KMS-11 (cell line): ENCODE data around the gene ZBTB7C.

ENCODE experiments used
- H2AFZ ChIP-seq: fragments of 200-600 bp; sonication (generic); 2 replicates; pipeline ENCODE4 v1.6.1; 2016; ENCODE audit warnings: antibody characterized with exemption, mixed run types, low read depth
- H3K27ac ChIP-seq: fragments of 200-600 bp; sonication (generic); 2 replicates; pipeline ENCODE4 v1.6.1; 2016; ENCODE audit warnings: mild to moderate bottlenecking, mixed run types
- H3K27me3 ChIP-seq: fragments of 200-600 bp; sonication (generic); 2 replicates; pipeline ENCODE4 v1.6.1; 2017; ENCODE audit warnings: mild to moderate bottlenecking, low read depth, mixed run types, moderate library complexity; ENCODE audit not compliant: insufficient read depth
- H3K36me3 ChIP-seq: fragments of 200-600 bp; sonication (generic); 2 replicates; pipeline ENCODE4 v1.6.1; 2017; ENCODE audit warnings: mild to moderate bottlenecking, mixed run types; ENCODE audit not compliant: insufficient read depth
- H3K4me1 ChIP-seq: fragments of 200-600 bp; sonication (generic); 2 replicates; pipeline ENCODE4 v1.6.1; 2016; ENCODE audit warnings: mild to moderate bottlenecking, low read depth, mixed run types; ENCODE audit not compliant: poor library complexity, severe bottlenecking
- H3K4me2 ChIP-seq: fragments of 200-600 bp; sonication (generic); 2 replicates; pipeline ENCODE4 v1.7.0; 2016; ENCODE audit warnings: mild to moderate bottlenecking, mixed run types
- H3K4me3 ChIP-seq: fragments of 200-600 bp; sonication (generic); IDR thresholded peaks from 2 replicates; pipeline ENCODE4 v1.6.1; 2017; ENCODE audit warnings: low read depth, low read length, mixed read lengths; ENCODE audit not compliant: insufficient read depth
- H3K79me2 ChIP-seq: fragments of 200-600 bp; sonication (generic); 2 replicates; pipeline ENCODE4 v1.6.1; 2016; ENCODE audit warnings: low read depth, mixed run types; ENCODE audit not compliant: insufficient read depth
- H3K9ac ChIP-seq: fragments of 200-600 bp; sonication (generic); 2 replicates; pipeline ENCODE4 v1.6.1; 2016; ENCODE audit warnings: mild to moderate bottlenecking, mixed run types
- H4K20me1 ChIP-seq: fragments of 200-600 bp; sonication (generic); 2 replicates; pipeline ENCODE4 v1.6.1; 2016; ENCODE audit warnings: mild to moderate bottlenecking, mixed run types; ENCODE audit not compliant: insufficient read depth
- CTCF ChIP-seq: fragments of 200-600 bp; sonication (generic); conservative IDR thresholded peaks from 2 replicates; pipeline ENCODE4 v1.6.1; 2017; ENCODE audit warnings: low read depth, mild to moderate bottlenecking, antibody characterized with exemption, low read length, moderate library complexity, mixed read lengths

The ZBTB7C gene

GRCh38 chr18:47992976-47993375, 416.2 kb downstream of the ZBTB7C start:
- H3K27me3 ChIP-seq = no peaks in the 10 kb centered on the region
- TF ChIP-seq CTCF = no peak
- H3K36me3 ChIP-seq = no peaks in the 10 kb centered on the region
- no peak overlapping the region for H3K27ac ChIP-seq
- no peaks in the 10 kb centered on the region for H3K79me2 ChIP-seq
- H4K20me1 ChIP-seq = no peaks in the 10 kb centered on the region
- H3K4me2 ChIP-seq = no peak overlapping the region
- H3K9ac ChIP-seq = no peak overlapping the region
- H3K4me3 ChIP-seq = no peak overlapping the region
- no peaks in the 10 kb centered on the region for H3K4me1 ChIP-seq
- H2AFZ ChIP-seq = no peak overlapping the region

- Histone ChIP-seq H3K27me3 (no peaks in the 10 kb centered on the region), H4K20me1 (no peaks in the 10 kb centered on the region), H3K36me3 (no peaks in the 10 kb centered on the region), H2AFZ (no peak overlapping the region), H3K9ac (no peak overlapping the region), H3K4me1 (no peaks in the 10 kb centered on the region), H3K4me3 (no peak overlapping the region), H3K79me2 (no peaks in the 10 kb centered on the region), H3K4me2 (no peak overlapping the region), H3K27ac (no peak overlapping the region)
- no peak for TF ChIP-seq CTCF
Observed at GRCh38 chr18:47992266-47992665, 416.9 kb downstream of the ZBTB7C start.

- Histone ChIP-seq H3K4me1 (no peaks in the 10 kb centered on the region), H2AFZ (no peak overlapping the region), H4K20me1 (no peaks in the 10 kb centered on the region), H3K27me3 (no peaks in the 10 kb centered on the region), H3K27ac (no peak overlapping the region), H3K36me3 (no peaks in the 10 kb centered on the region), H3K9ac (no peak overlapping the region), H3K4me3 (no peak overlapping the region), H3K4me2 (no peak overlapping the region), H3K79me2 (no peaks in the 10 kb centered on the region)
- TF ChIP-seq CTCF = no peak
Observed at GRCh38 chr18:47990981-47991380, 418.2 kb downstream of the ZBTB7C start.

- no peak for TF ChIP-seq CTCF
- Histone ChIP-seq H3K79me2 (no peaks in the 10 kb centered on the region), H3K9ac (no peak overlapping the region), H3K4me3 (no peak overlapping the region), H2AFZ (no peak overlapping the region), H4K20me1 (no peaks in the 10 kb centered on the region), H3K4me2 (no peak overlapping the region), H3K4me1 (no peaks in the 10 kb centered on the region), H3K36me3 (no peaks in the 10 kb centered on the region), H3K27ac (no peak overlapping the region), H3K27me3 (no peaks in the 10 kb centered on the region)
Observed at GRCh38 chr18:47987388-47987699, 421.8 kb downstream of the ZBTB7C start.
